Gastrocnemius medialis (tissue), 4 donors: ENCODE data around the gene ARG2.

Source experiments
- POLR2A ChIP-seq, 2 donors: fragments of 450-650 bp; IDR thresholded peaks; one replicate each; pipeline ENCODE4 v1.6.1; 2017; ENCODE audit warnings: antibody characterized with exemption in 2 of 2, mild to moderate bottlenecking in 2 of 2, moderate library complexity in 2 of 2
- TF ChIP-seq, protein P1 (sequence below), 5 experiments: fragments of 450-650 bp in 3 of 5; fragments of 200-600 bp in 2 of 5; sonication (generic) in 2 of 5; IDR thresholded peaks in 4 of 5; conservative IDR thresholded peaks in 1 of 5; 1 replicate in 4 of 5; 2 replicates in 1 of 5; pipeline ENCODE4 v1.5.1; 2016 to 2019; ENCODE audit warnings: antibody characterized with exemption in 5 of 5, mild to moderate bottlenecking in 3 of 5, moderate library complexity in 3 of 5

DNA sequence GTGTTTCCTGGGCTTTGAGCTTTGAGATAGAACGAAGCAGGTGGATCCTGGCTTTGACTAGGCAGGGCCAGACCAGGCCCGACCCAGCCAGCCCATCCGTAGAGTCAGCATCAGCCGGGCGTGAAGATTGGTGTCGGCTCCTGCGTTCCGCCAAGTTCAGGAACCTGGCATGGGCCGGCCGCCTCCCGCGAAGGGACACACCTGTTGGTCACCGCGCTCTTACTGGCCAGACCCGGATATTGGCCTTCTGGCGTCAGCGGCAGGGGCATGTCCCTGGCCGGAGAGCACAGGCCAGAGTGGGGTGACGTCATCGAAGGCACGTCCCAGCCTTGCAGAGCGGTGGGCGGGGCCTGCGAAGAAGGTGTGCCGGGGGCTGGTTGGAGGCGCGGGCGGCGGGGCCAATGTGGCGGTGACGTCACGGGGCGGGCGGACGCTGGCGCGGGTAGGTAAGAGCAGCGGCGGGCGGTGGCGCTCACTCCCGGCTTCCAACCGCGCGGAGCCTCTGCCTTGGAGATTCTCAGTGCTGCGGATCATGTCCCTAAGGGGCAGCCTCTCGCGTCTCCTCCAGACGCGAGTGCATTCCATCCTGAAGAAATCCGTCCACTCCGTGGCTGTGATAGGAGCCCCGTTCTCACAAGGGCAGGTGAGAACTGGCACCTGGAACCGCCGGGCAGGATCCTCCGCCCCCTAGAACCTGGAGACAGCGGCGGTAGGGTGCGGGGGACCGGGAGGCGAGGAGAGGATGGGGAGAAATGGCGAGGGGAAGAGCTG, at the start of gene ARG2:
- TF ChIP-seq POLR2A (IDR thresholded peaks at IDR 0.05) = peak; percentile 94 to 98
- TF ChIP-seq, protein P1, sequence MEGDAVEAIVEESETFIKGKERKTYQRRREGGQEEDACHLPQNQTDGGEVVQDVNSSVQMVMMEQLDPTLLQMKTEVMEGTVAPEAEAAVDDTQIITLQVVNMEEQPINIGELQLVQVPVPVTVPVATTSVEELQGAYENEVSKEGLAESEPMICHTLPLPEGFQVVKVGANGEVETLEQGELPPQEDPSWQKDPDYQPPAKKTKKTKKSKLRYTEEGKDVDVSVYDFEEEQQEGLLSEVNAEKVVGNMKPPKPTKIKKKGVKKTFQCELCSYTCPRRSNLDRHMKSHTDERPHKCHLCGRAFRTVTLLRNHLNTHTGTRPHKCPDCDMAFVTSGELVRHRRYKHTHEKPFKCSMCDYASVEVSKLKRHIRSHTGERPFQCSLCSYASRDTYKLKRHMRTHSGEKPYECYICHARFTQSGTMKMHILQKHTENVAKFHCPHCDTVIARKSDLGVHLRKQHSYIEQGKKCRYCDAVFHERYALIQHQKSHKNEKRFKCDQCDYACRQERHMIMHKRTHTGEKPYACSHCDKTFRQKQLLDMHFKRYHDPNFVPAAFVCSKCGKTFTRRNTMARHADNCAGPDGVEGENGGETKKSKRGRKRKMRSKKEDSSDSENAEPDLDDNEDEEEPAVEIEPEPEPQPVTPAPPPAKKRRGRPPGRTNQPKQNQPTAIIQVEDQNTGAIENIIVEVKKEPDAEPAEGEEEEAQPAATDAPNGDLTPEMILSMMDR (IDR thresholded peaks at IDR 0.05 in 4 of 5, conservative IDR thresholded peaks at IDR 0.05 in 1 of 5) = peak in 1 of 5 experiments; percentile 16
